Measurements from ENCODE around the gene SRBD1. TPM values are rescaled to one million over a fixed set of nuclear protein-coding genes. Genes with fewer than 3 reads are reported as not detected.

SRBD1 gene
- total RNA-seq, 3 donors from 2014 or later = 21.1 to 30.2 (median 21.9) TPM

- Histone ChIP-seq H3K27me3 (no peaks in the 10 kb centered on the region), H3K4me1 (no peaks in the 10 kb centered on the region), H3K27ac (no peak overlapping the region), H3K9me3 (no peaks in the 10 kb centered on the region), H3K4me3 (no peak overlapping the region), H3K36me3 (no peaks in the 10 kb centered on the region)
- intact Hi-C loops (cut with DNase I; ENCODE audit: low total_unique reads) = loop anchor here (5.0 kb wide), 1 partner anchor 1460 kb away; no protein-coding TSS in a partner anchor
- DNase-seq (ENCODE audit: low spot score in 2 of 2) = no peak
- TF ChIP-seq POLR2A (IDR thresholded peaks at IDR 0.05) (no peak), POLR2AphosphoS5 (IDR thresholded peaks at IDR 0.05) (no peak)
- TF ChIP-seq, protein P1, sequence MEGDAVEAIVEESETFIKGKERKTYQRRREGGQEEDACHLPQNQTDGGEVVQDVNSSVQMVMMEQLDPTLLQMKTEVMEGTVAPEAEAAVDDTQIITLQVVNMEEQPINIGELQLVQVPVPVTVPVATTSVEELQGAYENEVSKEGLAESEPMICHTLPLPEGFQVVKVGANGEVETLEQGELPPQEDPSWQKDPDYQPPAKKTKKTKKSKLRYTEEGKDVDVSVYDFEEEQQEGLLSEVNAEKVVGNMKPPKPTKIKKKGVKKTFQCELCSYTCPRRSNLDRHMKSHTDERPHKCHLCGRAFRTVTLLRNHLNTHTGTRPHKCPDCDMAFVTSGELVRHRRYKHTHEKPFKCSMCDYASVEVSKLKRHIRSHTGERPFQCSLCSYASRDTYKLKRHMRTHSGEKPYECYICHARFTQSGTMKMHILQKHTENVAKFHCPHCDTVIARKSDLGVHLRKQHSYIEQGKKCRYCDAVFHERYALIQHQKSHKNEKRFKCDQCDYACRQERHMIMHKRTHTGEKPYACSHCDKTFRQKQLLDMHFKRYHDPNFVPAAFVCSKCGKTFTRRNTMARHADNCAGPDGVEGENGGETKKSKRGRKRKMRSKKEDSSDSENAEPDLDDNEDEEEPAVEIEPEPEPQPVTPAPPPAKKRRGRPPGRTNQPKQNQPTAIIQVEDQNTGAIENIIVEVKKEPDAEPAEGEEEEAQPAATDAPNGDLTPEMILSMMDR (IDR thresholded peaks at IDR 0.05) = no peak
Measured at GRCh38 chr2:45607701-45608100, 3.4 kb downstream of the SRBD1 start.

DNA sequence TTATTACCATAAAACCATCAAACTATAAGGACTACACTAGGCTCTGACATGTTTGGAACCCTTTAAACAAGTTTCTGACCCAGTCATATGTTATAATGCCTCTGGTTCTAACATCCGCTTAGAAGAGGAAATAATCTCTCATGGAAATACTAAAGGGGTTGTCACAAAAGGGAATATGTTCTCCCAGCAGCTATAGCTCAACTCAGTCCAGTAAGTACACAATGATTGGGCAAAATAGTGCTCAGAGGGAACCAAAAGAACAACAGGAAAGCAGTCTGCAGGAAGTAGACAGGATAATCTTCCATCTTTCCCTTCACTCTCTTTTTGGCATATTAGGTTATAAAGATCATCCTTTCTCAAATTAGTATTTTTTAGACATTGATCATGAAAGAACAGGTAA, 4.3 kb downstream of the SRBD1 start:
- no peak for DNase-seq (ENCODE audit: low spot score in 2 of 2)
- no peak for TF ChIP-seq POLR2A (IDR thresholded peaks at IDR 0.05)
- TF ChIP-seq, protein P1 (IDR thresholded peaks at IDR 0.05) = no peak
- no peak for TF ChIP-seq POLR2AphosphoS5 (IDR thresholded peaks at IDR 0.05)
- no peaks in the 10 kb centered on the region for H3K9me3 ChIP-seq
- no peaks in the 10 kb centered on the region for H3K4me1 ChIP-seq
- H3K27ac ChIP-seq = no peak overlapping the region
- H3K4me3 ChIP-seq = no peak overlapping the region
- no peaks in the 10 kb centered on the region for H3K27me3 ChIP-seq
- intact Hi-C loops (cut with DNase I; ENCODE audit: low total_unique reads) = loop anchor here (5.0 kb wide), 1 partner anchor 1461 kb away; no protein-coding TSS in a partner anchor
- no peaks in the 10 kb centered on the region for H3K36me3 ChIP-seq

GRCh38 chr2:45605116-45605515, 6.0 kb downstream of the SRBD1 start:
- Histone ChIP-seq H3K4me3 (no peak overlapping the region), H3K27ac (no peak overlapping the region), H3K9me3 (no peaks in the 10 kb centered on the region), H3K4me1 (no peaks in the 10 kb centered on the region), H3K36me3 (no peaks in the 10 kb centered on the region), H3K27me3 (no peaks in the 10 kb centered on the region)
- no peak for DNase-seq (ENCODE audit: low spot score in 2 of 2)
- intact Hi-C loops (cut with DNase I; ENCODE audit: low total_unique reads) = loop anchor here (5.0 kb wide), 1 partner anchor 1462 kb away; no protein-coding TSS in a partner anchor
- no peak for TF ChIP-seq POLR2A (IDR thresholded peaks at IDR 0.05)
- TF ChIP-seq, protein P1 (IDR thresholded peaks at IDR 0.05) = no peak
- TF ChIP-seq POLR2AphosphoS5 (IDR thresholded peaks at IDR 0.05) = no peak

GRCh38 chr2:45602624-45603023, 8.4 kb downstream of the SRBD1 start:
- Histone ChIP-seq H3K4me1 (no peaks in the 10 kb centered on the region), H3K27ac (no peak overlapping the region), H3K36me3 (no peaks in the 10 kb centered on the region), H3K4me3 (no peak overlapping the region), H3K9me3 (no peaks in the 10 kb centered on the region), H3K27me3 (no peaks in the 10 kb centered on the region)
- intact Hi-C loops (cut with DNase I; ENCODE audit: low total_unique reads) = no loop called here
- TF ChIP-seq, protein P1 (IDR thresholded peaks at IDR 0.05) = no peak
- TF ChIP-seq POLR2A (IDR thresholded peaks at IDR 0.05) (no peak), POLR2AphosphoS5 (IDR thresholded peaks at IDR 0.05) (no peak)
- no peak for DNase-seq (ENCODE audit: low spot score in 2 of 2)

- intact Hi-C loops (cut with DNase I; ENCODE audit: low total_unique reads) = no loop called here
Measured at GRCh38 chr2:45598545-45598944, 12.5 kb downstream of the SRBD1 start.

More at GRCh38 chr2:45598545-45598944, 12.5 kb downstream of the SRBD1 start:
- H3K4me3 ChIP-seq = no peak overlapping the region
- TF ChIP-seq, protein P1 (IDR thresholded peaks at IDR 0.05) = no peak
- TF ChIP-seq POLR2AphosphoS5 (IDR thresholded peaks at IDR 0.05) = no peak
- no peak for TF ChIP-seq POLR2A (IDR thresholded peaks at IDR 0.05)
- H3K36me3 ChIP-seq = no peaks in the 10 kb centered on the region
- no peaks in the 10 kb centered on the region for H3K9me3 ChIP-seq
- H3K27me3 ChIP-seq = no peaks in the 10 kb centered on the region
- no peaks in the 10 kb centered on the region for H3K4me1 ChIP-seq
- H3K27ac ChIP-seq = no peak overlapping the region
- DNase-seq (ENCODE audit: low spot score in 2 of 2) = no peak

All from breast epithelium (tissue), 4 donors.